DND-41 (cell line): ENCODE results near the gene FAM222A.

Experiments used
- ATAC-seq: fragments of 200-7000 bp; cut with Tn5 transposase; 3 replicates; pipeline ENCODE4 v1.9.1; 2021; ENCODE audit warnings: low read depth; ENCODE audit not compliant: insufficient read depth
- DNase-seq: peaks from one replicate; pipeline ENCODE4 v3.0.0-alpha.2; 2020
- H2AFZ ChIP-seq: 2 replicates; pipeline ENCODE4 v1.6.0; 2012; ENCODE audit warnings: low read depth, low read length
- H3K27ac ChIP-seq: 2 replicates; pipeline ENCODE4 v1.5.1; 2012; ENCODE audit warnings: low read length, inconsistent platforms
- H3K27me3 ChIP-seq: fragments of 200-600 bp; sonication (generic); 2 replicates; pipeline ENCODE4 v1.6.0; 2012; ENCODE audit warnings: low read length, mild to moderate bottlenecking, inconsistent platforms; ENCODE audit not compliant: insufficient read depth, poor library complexity
- H3K36me3 ChIP-seq: 2 replicates; pipeline ENCODE4 v1.5.1; 2012; ENCODE audit warnings: low read length, inconsistent platforms; ENCODE audit not compliant: insufficient read depth
- H3K4me1 ChIP-seq: 2 replicates; pipeline ENCODE4 v1.5.1; 2012; ENCODE audit warnings: mild to moderate bottlenecking, low read length; ENCODE audit not compliant: insufficient read depth
- H3K4me2 ChIP-seq: 2 replicates; pipeline ENCODE4 v1.6.0; 2012; ENCODE audit warnings: mild to moderate bottlenecking, moderate library complexity, low read length, inconsistent platforms; ENCODE audit not compliant: insufficient read depth
- H3K4me3 ChIP-seq, 2 experiments: fragments of 200-600 bp in 1 of 2; shearing (Covaris generic) in 1 of 2; 2 replicates each; pipeline ENCODE4 v1.5.1; 2012 to 2016; ENCODE audit warnings: inconsistent platforms in 2 of 2, low read length in 2 of 2, mild to moderate bottlenecking in 2 of 2, low read depth in 1 of 2, moderate library complexity in 1 of 2
- H3K79me2 ChIP-seq: 2 replicates; pipeline ENCODE4 v1.6.0; 2012; ENCODE audit warnings: low read length, inconsistent platforms; ENCODE audit not compliant: insufficient read depth
- H3K9ac ChIP-seq: 2 replicates; pipeline ENCODE4 v1.6.0; 2012; ENCODE audit warnings: low read depth, mild to moderate bottlenecking, inconsistent platforms, low read length, moderate library complexity
- H3K9me3 ChIP-seq: 2 replicates; pipeline ENCODE4 v1.5.1; 2012; ENCODE audit warnings: low read length, moderate library complexity, mild to moderate bottlenecking, inconsistent platforms; ENCODE audit not compliant: insufficient read depth, severe bottlenecking
- H4K20me1 ChIP-seq: 2 replicates; pipeline ENCODE4 v1.6.0; 2012; ENCODE audit warnings: low read length; ENCODE audit not compliant: insufficient read depth
- EZH2 ChIP-seq: IDR thresholded peaks from 3 replicates; pipeline ENCODE4 v1.6.1; 2012; ENCODE audit warnings: borderline replicate concordance, low read depth, mild to moderate bottlenecking, moderate library complexity, low read length, inconsistent platforms; ENCODE audit not compliant: severe bottlenecking
- TF ChIP-seq, protein P1 (sequence below): IDR thresholded peaks from 2 replicates; pipeline ENCODE4 v1.5.1; 2012; ENCODE audit warnings: borderline replicate concordance, low read length, moderate library complexity, mild to moderate bottlenecking; ENCODE audit not compliant: poor library complexity, severe bottlenecking; ENCODE audit errors: extremely low read depth

FAM222A gene

DNA sequence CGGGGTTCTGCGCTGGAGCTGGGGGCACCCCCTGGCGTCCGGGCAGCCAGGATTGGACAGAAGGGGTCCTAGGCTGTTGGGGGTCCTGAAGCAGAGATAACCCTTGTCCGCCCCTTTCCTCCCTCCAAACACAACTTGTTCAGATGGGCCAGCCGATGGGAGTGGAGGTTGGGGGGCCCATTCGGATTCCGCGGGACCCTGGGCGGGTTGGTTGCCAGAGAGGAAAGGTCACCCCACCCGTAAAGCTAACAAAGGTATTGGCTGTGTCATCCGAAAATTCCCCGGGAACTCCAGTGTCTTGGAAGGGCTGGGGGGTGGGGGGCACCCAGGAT is 1.3 kb downstream of the FAM222A start:
- no peak overlapping the region for H2AFZ ChIP-seq
- H3K27me3 ChIP-seq, result peaks cover 11% of the 10 kb centered on the region
- no peak for TF ChIP-seq EZH2
- TF ChIP-seq, protein P1, sequence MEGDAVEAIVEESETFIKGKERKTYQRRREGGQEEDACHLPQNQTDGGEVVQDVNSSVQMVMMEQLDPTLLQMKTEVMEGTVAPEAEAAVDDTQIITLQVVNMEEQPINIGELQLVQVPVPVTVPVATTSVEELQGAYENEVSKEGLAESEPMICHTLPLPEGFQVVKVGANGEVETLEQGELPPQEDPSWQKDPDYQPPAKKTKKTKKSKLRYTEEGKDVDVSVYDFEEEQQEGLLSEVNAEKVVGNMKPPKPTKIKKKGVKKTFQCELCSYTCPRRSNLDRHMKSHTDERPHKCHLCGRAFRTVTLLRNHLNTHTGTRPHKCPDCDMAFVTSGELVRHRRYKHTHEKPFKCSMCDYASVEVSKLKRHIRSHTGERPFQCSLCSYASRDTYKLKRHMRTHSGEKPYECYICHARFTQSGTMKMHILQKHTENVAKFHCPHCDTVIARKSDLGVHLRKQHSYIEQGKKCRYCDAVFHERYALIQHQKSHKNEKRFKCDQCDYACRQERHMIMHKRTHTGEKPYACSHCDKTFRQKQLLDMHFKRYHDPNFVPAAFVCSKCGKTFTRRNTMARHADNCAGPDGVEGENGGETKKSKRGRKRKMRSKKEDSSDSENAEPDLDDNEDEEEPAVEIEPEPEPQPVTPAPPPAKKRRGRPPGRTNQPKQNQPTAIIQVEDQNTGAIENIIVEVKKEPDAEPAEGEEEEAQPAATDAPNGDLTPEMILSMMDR, result no peak
- H3K9me3 ChIP-seq, result no peaks in the 10 kb centered on the region
- DNase-seq (no peak), ATAC-seq (no peak)
- no peak overlapping the region for H3K9ac ChIP-seq
- H4K20me1 ChIP-seq, result peaks cover 33% of the 10 kb centered on the region
- H3K27ac ChIP-seq, result no peak overlapping the region
- peaks cover 12% of the 10 kb centered on the region for H3K4me1 ChIP-seq
- H3K79me2 ChIP-seq, result no peaks in the 10 kb centered on the region
- no peaks in the 10 kb centered on the region for H3K36me3 ChIP-seq
- peak overlapping the region; percentile 88 for H3K4me2 ChIP-seq
- H3K4me3 ChIP-seq, result no peak overlapping the region

DNA sequence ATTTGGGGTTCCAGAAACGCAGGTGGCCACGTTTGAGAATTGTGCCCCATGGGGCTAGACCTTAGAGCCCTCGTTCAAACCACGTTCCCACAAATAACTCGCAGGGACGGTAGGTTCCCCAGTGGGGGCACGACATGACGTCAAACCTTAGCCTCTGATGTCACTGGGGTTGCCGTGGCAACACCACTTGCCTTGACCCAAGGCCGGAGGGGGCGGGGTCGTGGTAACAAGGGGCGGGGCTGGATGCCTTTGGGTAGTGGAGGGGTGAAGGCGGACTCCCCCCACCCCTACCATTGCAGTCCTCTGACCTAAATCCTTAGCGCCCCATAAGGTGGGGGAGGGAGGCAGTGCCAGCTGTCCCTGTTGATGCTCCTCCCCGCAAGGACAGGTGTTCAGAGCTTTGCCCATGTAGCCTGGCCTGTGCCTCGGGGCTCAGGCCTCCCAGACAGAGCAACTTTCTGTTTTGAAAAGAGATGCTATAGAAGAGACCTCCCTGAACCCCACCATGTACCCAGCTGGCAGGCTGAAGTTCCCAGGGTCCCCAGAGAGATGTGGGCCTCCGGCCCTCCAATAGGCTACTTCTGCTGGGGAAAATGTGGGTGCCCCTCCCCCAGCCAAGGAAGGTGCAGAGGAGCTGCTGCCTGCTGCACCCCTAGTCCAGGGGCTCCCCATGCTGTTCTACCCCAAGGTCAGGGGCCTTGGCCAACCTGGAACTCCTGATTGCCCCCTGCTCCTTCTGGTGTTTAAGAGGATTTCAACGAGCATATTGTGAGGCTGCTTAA is 1.9 kb downstream of the FAM222A start:
- H3K79me2 ChIP-seq, result no peaks in the 10 kb centered on the region
- no peak overlapping the region for H3K9ac ChIP-seq
- H4K20me1 ChIP-seq, result peaks cover 33% of the 10 kb centered on the region
- DNase-seq, result peak; percentile 11
- no peaks in the 10 kb centered on the region for H3K36me3 ChIP-seq
- H3K4me1 ChIP-seq, result peaks cover 12% of the 10 kb centered on the region
- TF ChIP-seq, protein P1, result no peak
- TF ChIP-seq EZH2, result no peak
- no peak overlapping the region for H2AFZ ChIP-seq
- ATAC-seq, result no peak
- H3K27me3 ChIP-seq, result peaks cover 11% of the 10 kb centered on the region
- H3K9me3 ChIP-seq, result no peaks in the 10 kb centered on the region
- no peak overlapping the region for H3K27ac ChIP-seq
- no peak overlapping the region for H3K4me3 ChIP-seq
- H3K4me2 ChIP-seq, result peak overlapping the region; percentile 88; the same call in 1 of the 2 replicates

DNA sequence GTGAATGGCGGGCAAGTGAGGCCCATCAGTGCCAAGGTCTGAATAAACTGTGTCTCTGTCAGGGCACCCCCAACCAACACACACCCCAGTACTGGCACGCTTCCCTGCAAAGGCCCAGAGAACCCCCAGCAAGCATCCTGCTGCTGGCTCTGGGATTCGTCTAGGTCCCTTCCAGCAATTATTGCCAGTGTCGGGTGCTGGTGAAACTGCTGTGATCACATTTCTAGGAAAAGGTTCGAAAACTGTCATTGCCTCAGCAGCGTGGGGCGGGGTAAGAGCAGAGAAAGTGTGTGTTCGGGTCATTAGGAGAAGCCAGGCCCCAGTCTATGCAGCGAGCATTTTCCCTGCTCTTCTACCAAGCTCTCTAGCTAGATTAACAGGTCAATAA is 2.5 kb downstream of the FAM222A start:
- Histone ChIP-seq H3K4me3 (no peak overlapping the region), H3K36me3 (no peaks in the 10 kb centered on the region), H3K27ac (no peak overlapping the region), H3K4me1 (peaks cover 12% of the 10 kb centered on the region), H3K79me2 (no peaks in the 10 kb centered on the region), H4K20me1 (peaks cover 33% of the 10 kb centered on the region), H3K27me3 (peaks cover 11% of the 10 kb centered on the region), H2AFZ (no peak overlapping the region), H3K9ac (no peak overlapping the region), H3K9me3 (no peaks in the 10 kb centered on the region), H3K4me2 (no peak overlapping the region)
- DNase-seq (no peak), ATAC-seq (no peak)
- TF ChIP-seq, protein P1, result no peak
- TF ChIP-seq EZH2, result no peak
